HG03520 (cell line): ENCODE measurements around the gene ZNF683.
"Not testable (repeated sequence)": the region's sequence is repeated elsewhere in the genome, so short reads cannot be mapped to it uniquely, and the experiment has no call there.

Experiments
- ATAC-seq: cut with Tn5 transposase; IDR thresholded peaks from one replicate; pipeline ENCODE4 v1.9.1; 2021; ENCODE audit warnings: mild to moderate bottlenecking, moderate library complexity; ENCODE audit not compliant: unreplicated experiment

ZNF683 gene

DNA sequence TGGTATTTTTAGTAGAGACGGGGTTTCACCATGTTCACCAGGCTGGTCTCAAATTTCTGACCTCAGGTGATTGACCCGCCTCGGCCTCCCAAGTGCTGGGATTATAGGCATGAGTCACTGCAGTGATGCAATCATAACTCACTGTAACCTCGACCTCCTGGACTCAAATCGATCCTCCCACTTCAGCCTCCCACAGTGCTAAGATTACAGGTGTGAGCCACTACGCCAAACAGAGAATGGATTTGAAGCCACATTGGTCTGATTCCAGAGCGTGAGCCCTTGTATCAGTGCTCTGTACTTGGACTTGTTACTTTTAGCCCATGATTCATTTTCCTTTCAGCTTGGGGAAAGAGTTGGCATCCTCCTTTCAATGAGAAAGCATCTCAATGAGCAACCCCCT is 14.9 kb upstream of the ZNF683 start:
- no peak for ATAC-seq

DNA sequence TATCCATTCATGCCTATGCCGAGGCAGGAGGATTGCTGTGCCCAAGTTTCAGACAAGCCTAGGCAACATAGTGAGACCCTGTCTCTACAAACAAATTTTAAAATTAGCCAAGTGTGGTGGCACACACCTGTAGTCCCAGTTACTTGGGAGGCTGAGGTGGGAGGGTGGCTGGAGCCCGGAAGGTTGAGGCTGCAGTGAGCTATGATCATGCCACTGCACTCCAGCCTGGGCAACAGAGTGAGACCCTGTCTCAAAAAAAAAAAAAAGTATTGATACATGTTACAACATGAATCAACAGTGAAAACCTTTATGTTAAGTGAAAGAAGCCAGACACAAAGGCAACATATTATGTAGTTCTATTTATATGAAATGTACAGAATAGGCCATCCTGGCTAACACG is 12.5 kb upstream of the ZNF683 start:
- not testable (repeated sequence) for ATAC-seq

DNA sequence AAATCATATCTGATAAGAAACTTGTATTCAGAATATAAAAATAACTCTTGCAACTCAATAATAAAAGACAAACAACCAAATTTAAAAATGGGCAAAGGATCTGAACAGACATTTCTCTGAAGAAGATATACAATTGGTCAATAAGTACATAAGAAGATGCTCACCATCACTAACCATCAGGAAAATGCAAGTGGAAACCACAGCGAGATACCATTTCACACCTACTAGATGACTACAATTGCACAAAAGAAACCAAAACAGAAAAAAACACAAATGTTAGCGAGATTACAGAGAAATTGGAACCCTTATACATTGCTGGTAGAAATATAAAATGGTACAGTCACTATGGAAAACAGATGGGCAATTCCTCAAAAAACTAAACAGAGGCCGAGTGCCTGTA is 11.5 kb upstream of the ZNF683 start:
- ATAC-seq: no peak

DNA sequence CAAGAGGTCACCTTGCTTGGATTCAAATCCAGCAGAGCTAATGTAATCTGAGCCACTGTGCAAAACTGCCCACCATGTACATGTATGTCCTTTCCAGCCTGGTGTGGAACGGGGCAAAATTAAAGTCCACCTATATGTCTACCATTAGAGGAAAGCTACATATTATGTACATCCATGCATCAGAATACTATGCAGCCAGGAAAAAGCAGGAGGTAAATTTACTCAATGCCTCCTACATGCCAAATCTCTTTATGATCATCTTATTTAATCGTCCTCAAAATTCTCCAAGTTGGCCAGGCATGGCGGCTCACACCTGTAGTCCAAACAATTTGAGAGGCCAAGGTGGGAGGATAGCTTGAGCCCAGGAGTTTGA is 6.3 kb upstream of the ZNF683 start:
- ATAC-seq: no peak

DNA sequence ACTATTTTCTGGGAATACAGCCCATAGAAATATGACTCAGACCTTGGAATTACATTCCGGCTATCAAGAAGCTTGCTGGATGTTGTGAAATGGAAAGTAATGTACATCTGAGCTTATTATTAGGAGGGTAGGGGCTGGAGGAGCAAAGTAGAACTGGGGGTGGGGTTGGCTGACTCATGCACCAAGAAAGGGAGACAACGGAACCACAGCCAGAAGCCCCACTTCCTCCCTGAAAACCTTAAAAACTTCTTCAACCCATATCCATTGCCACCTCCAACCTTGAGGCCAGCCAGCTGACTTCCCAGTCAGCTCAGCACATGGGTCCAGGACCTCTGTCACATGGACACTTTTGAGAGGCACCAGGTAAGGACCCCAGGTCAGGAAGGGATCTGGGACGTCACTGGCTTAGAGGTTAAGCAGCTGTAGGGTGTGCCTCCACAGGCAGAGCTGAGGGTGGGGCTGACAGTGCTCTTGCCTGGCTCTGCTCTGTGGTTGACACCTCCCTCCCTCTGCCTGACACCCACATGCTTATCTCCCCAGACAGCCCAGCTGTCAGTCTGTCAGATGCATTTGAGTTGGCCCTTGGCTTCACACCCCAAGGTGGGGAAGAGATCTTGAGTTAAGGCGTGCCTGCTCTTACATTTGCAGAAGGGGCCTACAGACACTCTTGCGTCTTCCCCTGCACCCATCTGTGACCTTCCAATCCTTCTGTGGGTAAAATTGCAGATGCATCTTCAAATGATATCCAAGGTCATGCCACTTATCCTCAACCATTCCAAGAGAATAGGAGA is 5.7 kb upstream of the ZNF683 start:
- ATAC-seq: peak; percentile 63

DNA sequence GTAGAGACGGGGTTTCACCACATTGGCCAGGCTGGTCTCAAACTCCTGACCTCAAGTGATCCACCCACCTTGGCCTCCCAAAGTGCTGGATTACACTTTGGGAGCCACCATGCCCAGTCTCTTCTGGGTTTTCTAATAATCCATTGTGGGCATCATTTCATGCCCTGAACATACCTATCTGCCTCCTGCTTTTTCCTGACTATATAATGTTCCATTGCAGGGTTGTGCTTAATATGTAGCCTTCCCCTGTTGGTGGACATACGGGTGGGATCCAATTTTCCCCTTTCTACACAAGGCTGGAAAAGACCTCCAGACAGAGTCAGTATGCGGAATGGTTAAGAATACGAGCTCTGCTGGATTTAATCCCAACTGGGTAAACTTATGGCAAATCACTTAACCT is 3.5 kb upstream of the ZNF683 start:
- no peak for ATAC-seq

DNA sequence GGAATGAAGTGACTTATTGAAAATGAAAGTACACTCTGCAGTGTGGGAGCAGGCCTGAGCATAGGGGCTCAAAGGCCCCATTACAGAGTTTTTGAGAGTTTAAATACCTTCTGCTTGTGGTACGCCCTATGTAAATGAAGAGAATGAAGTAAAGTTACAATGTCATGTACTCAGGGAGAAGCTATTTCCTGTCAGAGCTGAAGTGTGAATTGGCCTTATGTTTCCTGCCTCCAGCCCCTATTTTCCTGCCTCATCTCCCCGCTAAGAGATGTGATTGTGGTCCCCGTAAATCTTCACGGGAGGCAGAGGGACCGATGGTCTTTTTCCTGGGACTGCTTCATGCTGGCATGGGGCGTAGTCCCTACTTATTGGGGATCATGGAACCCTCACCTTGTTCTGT is 2.5 kb upstream of the ZNF683 start:
- no peak for ATAC-seq

DNA sequence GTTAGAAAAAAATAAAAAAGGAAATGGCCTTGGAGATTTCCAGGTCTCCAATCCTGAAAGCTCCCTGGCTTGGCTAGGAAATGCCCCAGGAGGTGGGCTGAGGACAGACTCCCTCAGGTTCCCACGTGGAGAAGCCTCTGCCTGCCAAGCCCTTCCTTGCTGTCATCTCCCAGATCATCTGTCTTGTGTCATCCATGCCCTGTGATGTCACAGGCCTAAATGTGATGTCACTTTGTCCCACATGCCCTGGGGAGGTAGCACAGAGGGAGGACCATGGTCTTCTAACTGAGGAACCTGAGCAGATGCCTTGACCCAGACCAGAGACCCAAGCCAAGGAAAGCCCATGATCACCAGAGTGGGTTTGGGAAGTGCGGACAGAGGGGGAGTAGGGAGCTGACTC is 1.8 kb upstream of the ZNF683 start:
- not testable (repeated sequence) for ATAC-seq

DNA sequence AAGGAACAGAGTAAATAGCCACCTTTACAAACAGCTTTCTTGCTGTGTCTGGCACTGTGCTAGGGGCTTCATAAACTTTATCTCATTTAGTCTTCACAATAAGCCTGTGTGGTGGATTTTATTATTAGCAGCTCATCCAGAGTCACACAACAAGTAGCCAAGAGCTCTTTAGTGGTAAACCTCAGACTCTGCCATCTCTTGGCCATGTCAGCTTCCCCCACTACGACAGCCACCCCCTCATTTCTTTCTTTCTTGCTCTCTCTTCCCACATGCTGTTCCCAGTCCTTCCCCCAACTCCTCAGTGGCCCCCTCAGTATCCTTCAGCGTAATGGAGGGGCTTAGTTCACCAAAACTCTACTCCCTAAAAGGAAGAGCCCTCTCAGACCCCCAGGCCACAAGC is 1.2 kb upstream of the ZNF683 start:
- no peak for ATAC-seq

DNA sequence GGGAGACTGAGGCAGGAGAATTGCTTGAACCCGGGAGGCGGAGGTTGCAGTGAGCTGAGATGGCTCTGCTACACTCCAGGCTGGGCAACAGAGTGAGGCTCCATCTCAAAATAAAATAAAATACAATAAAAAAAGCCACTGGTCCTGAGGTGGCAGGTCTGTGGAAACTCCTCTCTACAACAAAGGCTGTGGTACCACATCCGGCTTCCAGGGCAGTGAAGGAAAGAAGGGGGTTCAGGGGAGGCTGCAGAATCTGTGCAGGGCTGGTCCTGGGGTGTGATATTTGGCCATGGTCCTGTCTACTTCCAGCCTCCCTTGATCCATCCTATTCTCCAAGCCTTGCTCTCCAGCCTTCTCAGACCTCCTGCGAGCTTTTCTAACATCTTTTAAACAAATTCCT is 731 bp upstream of the ZNF683 start:
- ATAC-seq: no peak

DNA sequence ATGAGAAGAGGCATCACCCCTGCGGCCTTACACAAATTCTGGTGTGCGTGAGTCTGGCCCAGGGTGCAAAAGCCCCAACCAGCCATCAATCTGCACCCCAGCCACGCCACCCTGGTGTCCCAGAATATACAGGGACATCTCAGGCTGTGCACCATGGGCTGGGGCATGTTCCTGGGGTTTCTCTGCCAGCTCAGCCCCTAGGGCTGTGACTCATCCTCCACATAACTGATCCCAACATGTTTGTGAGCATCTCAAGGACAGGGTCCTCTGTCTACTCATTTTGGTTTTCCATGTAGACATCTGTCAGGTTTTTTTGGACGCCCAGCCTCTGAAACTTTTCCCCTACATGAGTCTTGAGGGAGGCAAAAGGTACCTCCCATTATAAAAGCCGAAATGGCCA is 511 bp downstream of the ZNF683 start:
- no peak for ATAC-seq

DNA sequence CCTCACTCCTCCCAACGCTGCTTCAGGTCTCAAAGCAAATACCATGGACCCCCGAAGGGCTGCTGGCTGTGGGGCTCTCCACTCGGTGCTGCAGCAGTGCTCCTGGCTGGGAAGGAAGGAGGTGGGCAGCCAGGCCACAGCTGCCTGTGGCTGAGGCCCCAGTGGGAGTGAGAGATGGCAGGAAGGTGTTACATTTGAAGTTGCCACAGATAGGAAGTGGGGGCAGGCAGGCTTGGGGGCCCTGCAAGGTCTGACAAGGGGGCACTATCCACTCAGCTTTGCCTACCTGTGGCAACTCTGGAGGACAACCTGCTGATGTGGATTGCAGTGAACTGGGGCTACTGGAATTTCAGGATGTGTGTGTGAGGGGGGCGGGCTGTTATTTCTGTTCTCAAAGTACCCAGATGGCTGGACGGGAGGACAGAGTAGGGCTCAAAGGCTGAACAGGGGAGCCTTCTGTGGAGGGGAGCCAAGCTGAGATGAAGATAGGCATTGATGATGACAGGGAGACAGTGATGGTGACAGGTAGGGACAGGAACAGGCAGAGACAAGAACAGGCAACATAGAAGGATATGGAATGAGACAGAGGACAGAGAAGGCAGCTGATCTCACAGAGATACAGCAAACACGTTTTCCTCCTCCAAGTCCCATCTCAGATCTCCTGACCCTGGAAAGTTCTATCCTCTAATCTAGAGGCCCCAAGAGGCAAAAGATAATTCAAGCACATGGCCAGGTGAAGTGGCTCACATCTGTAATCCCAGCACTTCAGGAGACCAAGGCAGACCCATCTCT is 1.8 kb downstream of the ZNF683 start:
- no peak for ATAC-seq

DNA sequence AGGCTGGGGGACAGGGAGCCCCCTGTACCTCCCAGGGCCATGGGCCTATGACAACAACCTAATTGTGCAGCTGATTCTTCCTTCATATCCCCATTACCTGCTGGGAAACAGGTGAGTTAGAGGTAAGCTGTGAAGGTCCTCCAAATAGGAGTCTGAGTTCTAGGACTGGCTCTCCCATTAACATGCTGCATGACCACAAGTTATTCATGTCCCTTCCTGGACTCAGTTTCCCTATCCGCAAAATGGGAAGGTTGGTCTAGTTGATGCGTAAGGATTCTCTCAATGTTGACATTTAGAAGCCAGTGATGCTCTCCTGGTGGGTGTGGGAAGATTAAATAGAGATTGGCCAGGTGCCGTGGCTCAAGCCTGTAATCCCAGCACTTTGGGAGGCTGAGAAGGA is 4.1 kb downstream of the ZNF683 start:
- no peak for ATAC-seq

DNA sequence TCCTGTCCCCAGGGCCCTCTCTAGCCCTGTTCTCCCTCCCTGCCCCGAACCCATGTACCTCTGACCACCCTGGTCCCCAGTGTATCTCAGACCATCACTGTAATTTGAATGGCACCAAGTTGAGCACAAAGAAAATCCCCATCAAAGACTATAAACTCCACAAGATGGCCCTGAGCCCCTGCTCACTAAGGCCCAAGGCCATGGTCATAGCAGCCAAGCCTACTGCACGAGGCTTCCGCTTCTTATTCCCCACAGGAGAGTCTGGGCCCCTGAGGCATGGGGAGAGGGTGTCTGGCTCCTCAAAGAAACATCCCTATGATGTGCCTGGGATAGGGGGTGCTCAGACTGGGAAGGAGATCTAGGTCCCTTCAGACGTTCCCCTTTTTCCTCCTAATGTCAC is 4.5 kb downstream of the ZNF683 start:
- ATAC-seq: no peak

DNA sequence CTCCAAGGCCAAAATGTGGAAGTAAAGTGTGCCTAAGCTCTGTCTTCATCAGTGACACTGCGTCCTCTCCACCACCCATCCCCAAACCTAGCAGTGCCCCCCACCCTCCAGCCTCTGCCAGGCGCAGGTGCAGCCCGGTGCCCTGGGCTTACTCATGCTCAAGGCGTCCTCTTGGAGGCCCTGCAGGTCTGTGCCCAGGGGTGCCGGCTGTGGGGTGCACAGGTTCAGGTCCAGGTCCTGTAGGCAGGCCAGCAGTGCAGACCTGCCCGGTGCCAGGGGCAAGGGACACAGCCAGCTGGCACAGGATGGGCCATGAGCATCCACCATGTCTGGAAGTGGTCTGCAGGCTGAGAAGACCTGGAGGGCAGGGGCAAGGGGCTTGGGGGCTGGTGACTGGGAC is 5.1 kb downstream of the ZNF683 start:
- ATAC-seq: no peak

DNA sequence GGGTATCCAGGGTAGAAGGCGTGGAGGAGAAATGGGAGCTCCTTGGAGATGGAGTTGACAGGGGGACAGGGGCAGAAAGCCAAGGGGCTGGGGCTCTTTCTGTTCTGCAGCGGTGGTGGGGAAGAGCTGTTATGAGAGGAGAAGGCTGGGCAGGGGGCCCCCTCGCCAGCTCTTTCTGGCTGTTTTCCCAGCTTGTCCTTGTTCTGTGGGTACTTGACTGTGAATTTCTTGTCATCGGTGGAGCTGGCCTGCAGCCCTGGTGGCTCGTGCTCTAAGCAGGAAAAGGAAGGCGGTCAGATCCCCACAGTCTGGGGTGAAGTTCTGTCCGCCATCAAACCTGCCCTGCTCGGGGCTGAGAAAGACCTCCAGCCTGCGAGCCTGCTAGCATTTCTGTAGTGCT is 7.6 kb downstream of the ZNF683 start:
- ATAC-seq: no peak

DNA sequence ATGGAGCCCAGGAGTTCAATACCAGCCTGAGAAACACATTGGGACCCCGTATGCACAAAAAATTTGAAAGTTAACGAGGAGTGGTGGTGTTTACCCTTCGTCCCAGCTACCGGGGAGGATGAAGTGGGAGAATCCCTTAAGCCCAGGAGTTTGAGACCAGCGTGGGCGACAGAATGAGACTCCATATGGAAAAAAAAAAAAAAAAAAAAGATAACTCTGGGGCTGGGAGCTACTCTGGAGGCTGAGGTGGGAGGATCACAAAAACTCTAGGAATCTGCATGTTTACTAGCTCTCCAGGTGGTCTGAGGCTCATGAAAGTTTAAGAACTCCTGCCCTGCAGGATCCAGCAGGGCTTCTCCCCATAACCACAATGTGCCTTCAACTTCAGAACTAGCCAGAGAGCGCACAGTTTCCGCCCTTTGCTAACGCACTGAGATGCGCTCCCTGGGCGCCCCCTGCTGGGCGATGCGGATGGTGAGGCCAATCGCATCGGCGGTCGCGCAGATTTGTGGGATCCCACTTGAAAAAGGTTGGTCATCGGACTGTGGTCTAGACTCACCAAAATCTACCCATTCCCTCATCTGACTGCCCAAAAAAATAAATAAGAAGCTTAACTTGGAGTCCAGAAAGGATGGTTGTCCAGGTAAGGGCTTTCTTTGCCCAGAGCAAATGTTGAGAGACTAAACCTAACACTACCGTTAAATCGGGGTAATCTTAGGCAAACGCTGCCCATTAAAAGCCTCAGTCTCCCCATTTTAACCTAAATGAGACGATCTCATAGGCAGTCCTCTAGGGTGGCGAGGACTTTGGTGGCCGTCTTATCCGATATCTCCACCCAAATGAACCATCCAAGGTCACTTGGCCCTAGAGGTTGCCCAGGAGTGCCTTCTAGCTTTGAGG is 8.8 kb downstream of the ZNF683 start:
- no peak for ATAC-seq

DNA sequence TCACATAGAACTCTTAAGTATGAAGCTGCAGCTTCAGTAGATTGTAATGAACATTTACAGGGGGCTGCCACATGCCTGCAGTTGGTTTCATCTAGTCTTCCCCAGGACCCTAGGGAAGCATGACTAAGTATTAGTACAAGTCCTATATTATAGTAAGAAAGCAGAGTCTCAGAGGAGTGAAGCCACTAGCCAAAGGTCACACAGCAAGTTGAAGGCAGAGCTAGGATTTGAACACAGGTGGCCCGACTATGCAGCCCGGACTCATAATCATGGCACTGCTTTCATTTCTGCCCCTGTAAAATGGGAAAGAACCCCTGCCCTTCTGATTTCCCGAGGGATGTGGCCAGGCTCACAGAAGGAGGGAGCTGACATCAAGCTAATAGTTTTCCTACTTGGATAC is 10.2 kb downstream of the ZNF683 start:
- ATAC-seq: no peak

DNA sequence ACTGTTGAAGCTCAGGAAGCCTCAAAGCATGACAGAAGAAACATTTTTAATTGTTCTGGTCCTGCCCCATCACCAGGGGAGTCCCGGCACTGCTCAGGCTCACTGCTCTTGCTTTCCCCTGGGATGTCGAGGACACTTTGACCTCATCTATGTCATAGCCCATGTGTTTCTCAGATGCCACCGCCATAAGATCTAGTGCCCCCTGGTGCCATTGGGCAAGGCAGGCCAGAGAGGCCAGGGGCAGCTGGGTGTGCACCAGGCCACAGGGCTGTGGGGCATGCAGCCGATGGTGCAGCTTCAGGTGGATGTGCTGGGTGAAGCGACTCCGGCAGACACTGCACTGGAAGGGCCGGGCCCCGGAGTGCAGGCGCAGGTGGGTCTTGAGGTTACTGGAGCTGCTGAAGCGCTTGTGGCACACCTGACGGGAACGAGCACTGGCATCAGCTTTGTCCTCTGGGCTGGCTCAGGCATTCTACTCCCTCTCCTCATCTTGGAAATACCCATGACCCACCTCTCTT is 10.9 kb downstream of the ZNF683 start:
- ATAC-seq: no peak

DNA sequence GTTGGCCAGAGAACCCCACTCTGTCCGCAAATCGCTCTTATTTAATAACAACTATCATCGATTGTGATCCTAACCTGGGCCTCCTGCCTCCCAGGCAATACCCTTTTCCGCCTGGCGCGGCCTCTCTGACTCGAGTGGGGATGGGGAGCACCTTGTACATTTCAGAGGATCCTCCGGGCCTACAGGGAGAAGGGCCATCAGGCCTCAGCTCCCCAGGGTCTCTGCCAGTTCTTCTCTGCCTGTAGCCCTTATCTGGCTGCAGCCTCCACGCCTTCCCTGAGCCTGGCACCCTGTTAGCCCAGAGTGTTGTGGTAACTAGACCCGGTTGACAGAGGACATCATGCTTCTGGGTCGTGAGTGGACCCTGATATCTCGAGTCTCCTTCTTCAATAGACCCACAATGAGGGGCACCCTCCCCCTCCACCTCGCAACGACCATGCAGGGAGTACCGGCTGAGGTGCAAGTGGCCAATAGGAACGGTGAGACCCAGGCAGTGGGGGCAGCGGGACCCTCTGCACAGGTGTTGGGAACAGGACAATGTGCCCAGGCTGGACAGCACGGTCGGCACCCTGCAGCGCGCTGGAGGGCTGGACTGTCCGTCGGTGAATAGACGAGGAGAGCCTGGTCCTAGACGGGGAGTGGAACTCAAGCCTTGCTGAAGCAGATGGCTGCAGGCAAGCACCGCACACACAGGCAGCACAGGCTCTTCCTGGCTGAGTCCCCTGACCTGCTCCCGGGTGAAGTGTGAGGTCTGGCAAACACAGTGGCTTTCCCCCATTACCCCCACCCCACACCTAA is 11.5 kb downstream of the ZNF683 start:
- ATAC-seq: no peak
